EH (cell line): ENCODE measurements around the gene DEPDC5.
A peak's percentile ranks its signal among the peaks of the same experiment; 100 is the strongest.

Source experiments
- DNase-seq: peaks from one replicate; pipeline ENCODE4 v3.0.0-alpha.2; 2015; ENCODE audit warnings: low read depth

Gene DEPDC5

GRCh38 chr22:31852691-31853421 lies 99.0 kb downstream of the DEPDC5 start:
- DNase-seq, result peak; percentile 15

GRCh38 chr22:31853736-31854495 lies 100.1 kb downstream of the DEPDC5 start:
- no peak for DNase-seq

GRCh38 chr22:31857247-31857646 lies 103.4 kb downstream of the DEPDC5 start:
- no peak for DNase-seq

GRCh38 chr22:31861226-31861840 lies 107.5 kb downstream of the DEPDC5 start:
- peak; percentile 43 for DNase-seq

GRCh38 chr22:31866918-31867317 lies 113.1 kb downstream of the DEPDC5 start:
- no peak for DNase-seq

- DNase-seq, result no peak
These were observed 113.8 kb downstream of the DEPDC5 start for GRCh38 chr22:31867386-31868153.

GRCh38 chr22:31869739-31870138 lies 115.9 kb downstream of the DEPDC5 start:
- DNase-seq, result no peak

GRCh38 chr22:31870890-31871289 lies 117.1 kb downstream of the DEPDC5 start:
- peak; percentile 91 for DNase-seq

GRCh38 chr22:31871480-31871879 lies 117.7 kb downstream of the DEPDC5 start:
- no peak for DNase-seq

GRCh38 chr22:31872209-31872608 lies 118.4 kb downstream of the DEPDC5 start:
- no peak for DNase-seq

GRCh38 chr22:31874821-31875220 lies 121.0 kb downstream of the DEPDC5 start:
- DNase-seq, result no peak

- peak; percentile 53 for DNase-seq
These were observed 122.5 kb downstream of the DEPDC5 start for GRCh38 chr22:31876156-31876920.

GRCh38 chr22:31879585-31879984 lies 125.8 kb downstream of the DEPDC5 start:
- no peak for DNase-seq

GRCh38 chr22:31881200-31881599 lies 127.4 kb downstream of the DEPDC5 start:
- DNase-seq, result no peak

GRCh38 chr22:31881865-31882264 lies 128.0 kb downstream of the DEPDC5 start:
- no peak for DNase-seq

- DNase-seq, result no peak
These were observed 129.2 kb downstream of the DEPDC5 start for GRCh38 chr22:31882971-31883370.

- DNase-seq, result no peak
These were observed 130.2 kb downstream of the DEPDC5 start for GRCh38 chr22:31883989-31884388.

GRCh38 chr22:31891366-31892079 lies 137.7 kb downstream of the DEPDC5 start:
- peak; percentile 67 for DNase-seq

GRCh38 chr22:31892080-31892433 lies 138.2 kb downstream of the DEPDC5 start:
- DNase-seq, result no peak

GRCh38 chr22:31893460-31893859 lies 139.6 kb downstream of the DEPDC5 start:
- no peak for DNase-seq
